Muscle of leg (tissue), 11 donors: ENCODE results near the gene ADAM8. TPM values are rescaled to one million over a fixed set of nuclear protein-coding genes. Genes with fewer than 3 reads are reported as not detected.

Experiments used
- DNase-seq: peaks from one replicate; pipeline ENCODE4 v3.0.0; 2013
- H3K27ac ChIP-seq: one replicate; pipeline ENCODE4 v1.5.1; 2013; ENCODE audit warnings: mild to moderate bottlenecking, low read length, control low read depth
- H3K27me3 ChIP-seq: one replicate; pipeline ENCODE4 v1.6.1; 2013; ENCODE audit warnings: low read length; ENCODE audit not compliant: control insufficient read depth, insufficient read depth
- H3K36me3 ChIP-seq: one replicate; pipeline ENCODE4 v1.6.1; 2013; ENCODE audit warnings: low read length; ENCODE audit not compliant: control insufficient read depth, insufficient read depth
- H3K4me1 ChIP-seq: one replicate; pipeline ENCODE4 v1.6.1; 2013; ENCODE audit warnings: low read length; ENCODE audit not compliant: control insufficient read depth, insufficient read depth
- H3K4me3 ChIP-seq: one replicate; pipeline ENCODE4 v1.5.1; 2013; ENCODE audit warnings: low read length, control low read depth
- H3K9me3 ChIP-seq: replicated peaks from 2 replicates; pipeline ENCODE4 v1.6.1; 2013; ENCODE audit warnings: low read depth, low read length; ENCODE audit not compliant: control insufficient read depth
- WGBS: methylation state at CpG from one replicate; pipeline ENCODE4 v1.1.5; 2013; ENCODE audit warnings: missing lambda C conversion rate; ENCODE audit not compliant: insufficient coverage; 5-methylcytosine and 5-hydroxymethylcytosine counted together
- polyA plus RNA-seq, 8 donors: library from polyadenylated mRNA; unstranded; fragments of 120-200 nt; gene quantifications; one replicate each; pipeline versions ENCODE4 v1.2.1 to v1.2.3, GENCODE V29; 2013; ENCODE audit warnings: inconsistent platforms in 1 of 8, low replicate concordance in 1 of 8; ENCODE audit not compliant: insufficient read length in 8 of 8, insufficient read depth in 1 of 8
- total RNA-seq: library from RNA; stranded (reverse); fragments of 120-200 nt; gene quantifications from one replicate; pipeline ENCODE4 v1.2.4, GENCODE V29; 2013

Gene ADAM8
- total and polyA plus RNA-seq, 9 donors, result 1.4 to 3.0 (median 1.9) TPM

DNA sequence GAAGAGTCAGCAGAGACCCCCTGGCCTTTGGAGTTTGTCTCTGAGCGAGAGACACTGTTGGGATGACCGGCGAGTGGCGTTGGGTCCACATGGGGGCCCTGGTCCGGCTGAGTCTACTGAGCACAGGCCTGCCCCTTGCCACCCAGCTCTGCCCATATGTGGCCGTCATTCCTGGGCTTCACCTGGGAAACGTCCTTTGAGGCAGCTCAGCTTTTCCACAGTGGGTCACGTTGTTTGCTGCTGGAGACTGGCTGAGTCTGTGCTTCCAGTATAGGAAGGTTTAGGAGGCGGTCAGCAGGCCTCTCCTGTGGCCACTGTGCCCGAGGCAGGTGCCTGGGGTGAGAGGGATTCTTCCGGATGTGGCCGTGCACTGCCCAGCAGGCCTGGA, 17.1 kb downstream of the ADAM8 start:
- Histone ChIP-seq H3K9me3 (no peaks in the 10 kb centered on the region), H3K27ac (no peak overlapping the region), H3K4me3 (no peak overlapping the region), H3K27me3 (peaks cover 21% of the 10 kb centered on the region), H3K36me3 (no peaks in the 10 kb centered on the region), H3K4me1 (peaks cover 41% of the 10 kb centered on the region)
- WGBS, result 56% methylated on average over 12 of the region's 12 CpGs
- no peak for DNase-seq

GRCh38 chr10:133258818-133259601, 17.7 kb downstream of the ADAM8 start:
- no peak overlapping the region for H3K4me3 ChIP-seq
- H3K9me3 ChIP-seq, result no peaks in the 10 kb centered on the region
- peaks cover 23% of the 10 kb centered on the region for H3K27me3 ChIP-seq

DNA sequence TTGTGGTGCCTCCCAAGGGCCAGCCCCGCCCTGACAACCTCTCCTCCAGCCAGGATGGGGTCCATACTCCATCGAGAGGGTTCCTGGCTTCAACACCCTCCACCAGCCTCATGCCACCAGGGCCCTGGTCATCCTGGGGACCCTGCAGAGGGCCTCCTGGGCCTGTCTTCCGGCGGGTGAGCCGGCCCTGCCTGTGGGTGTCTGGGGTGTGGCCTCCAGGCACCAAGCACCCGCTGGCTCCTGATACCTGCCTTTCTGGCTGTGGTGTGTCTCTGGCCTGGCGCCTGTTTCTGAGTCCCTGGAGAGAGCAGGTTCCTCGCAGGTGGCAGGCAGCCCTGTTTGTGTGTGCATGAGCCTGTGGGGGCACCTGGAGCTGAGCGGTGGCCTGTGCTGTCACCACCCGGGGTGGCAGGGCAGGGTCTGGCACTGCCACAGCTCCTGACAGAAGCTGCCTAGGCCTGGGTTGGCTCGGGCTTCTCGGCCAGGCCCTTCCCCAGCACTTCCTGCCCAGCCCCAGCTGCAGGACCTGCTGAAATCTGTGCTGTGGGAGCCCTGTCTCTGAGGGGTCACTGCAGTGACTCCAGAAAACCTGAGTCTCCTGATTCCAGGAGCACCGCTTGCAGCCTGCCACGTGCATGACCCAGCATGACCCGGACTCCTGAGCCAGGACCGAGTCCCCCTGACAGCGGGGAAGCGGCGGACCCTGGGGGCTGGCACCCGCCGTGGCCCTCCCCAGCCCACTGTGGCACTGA, 18.4 kb downstream of the ADAM8 start:
- 62% methylated on average over 19 of the region's 21 CpGs for WGBS
- DNase-seq, result no peak
- Histone ChIP-seq H3K9me3 (no peaks in the 10 kb centered on the region), H3K27me3 (peaks cover 23% of the 10 kb centered on the region), H3K4me1 (peaks cover 46% of the 10 kb centered on the region), H3K27ac (no peak overlapping the region), H3K36me3 (no peaks in the 10 kb centered on the region), H3K4me3 (no peak overlapping the region)

More at GRCh38 chr10:133258818-133259601, 17.7 kb downstream of the ADAM8 start:
- peaks cover 46% of the 10 kb centered on the region for H3K4me1 ChIP-seq
- WGBS, result 34% methylated on average over 24 of the region's 24 CpGs
- DNase-seq, result peak; percentile 81
- H3K36me3 ChIP-seq, result no peaks in the 10 kb centered on the region
- peak overlapping the region; percentile 7 for H3K27ac ChIP-seq

GRCh38 chr10:133257489-133258065, 19.1 kb downstream of the ADAM8 start:
- H3K9me3 ChIP-seq, result no peaks in the 10 kb centered on the region
- no peak overlapping the region for H3K4me3 ChIP-seq
- H3K27me3 ChIP-seq, result peaks cover 17% of the 10 kb centered on the region
- DNase-seq, result peak; percentile 44
- no peaks in the 10 kb centered on the region for H3K36me3 ChIP-seq
- peaks cover 44% of the 10 kb centered on the region for H3K4me1 ChIP-seq
- WGBS, result 2% methylated on average over 26 of the region's 27 CpGs
- no peak overlapping the region for H3K27ac ChIP-seq

GRCh38 chr10:133255323-133255722, 21.3 kb downstream of the ADAM8 start:
- H3K9me3 ChIP-seq, result no peaks in the 10 kb centered on the region
- H3K36me3 ChIP-seq, result no peaks in the 10 kb centered on the region
- 88% methylated on average over 14 of the region's 15 CpGs for WGBS
- peaks cover 34% of the 10 kb centered on the region for H3K4me1 ChIP-seq
- H3K27ac ChIP-seq, result no peak overlapping the region
- DNase-seq, result no peak
- H3K27me3 ChIP-seq, result peaks cover 19% of the 10 kb centered on the region
- no peak overlapping the region for H3K4me3 ChIP-seq

GRCh38 chr10:133254421-133255120, 22.1 kb downstream of the ADAM8 start:
- Histone ChIP-seq H3K27ac (no peak overlapping the region), H3K36me3 (no peaks in the 10 kb centered on the region), H3K4me3 (no peak overlapping the region), H3K4me1 (peaks cover 33% of the 10 kb centered on the region), H3K9me3 (no peaks in the 10 kb centered on the region), H3K27me3 (peaks cover 21% of the 10 kb centered on the region)
- WGBS, result 55% methylated on average over 11 of the region's 13 CpGs
- DNase-seq, result no peak

DNA sequence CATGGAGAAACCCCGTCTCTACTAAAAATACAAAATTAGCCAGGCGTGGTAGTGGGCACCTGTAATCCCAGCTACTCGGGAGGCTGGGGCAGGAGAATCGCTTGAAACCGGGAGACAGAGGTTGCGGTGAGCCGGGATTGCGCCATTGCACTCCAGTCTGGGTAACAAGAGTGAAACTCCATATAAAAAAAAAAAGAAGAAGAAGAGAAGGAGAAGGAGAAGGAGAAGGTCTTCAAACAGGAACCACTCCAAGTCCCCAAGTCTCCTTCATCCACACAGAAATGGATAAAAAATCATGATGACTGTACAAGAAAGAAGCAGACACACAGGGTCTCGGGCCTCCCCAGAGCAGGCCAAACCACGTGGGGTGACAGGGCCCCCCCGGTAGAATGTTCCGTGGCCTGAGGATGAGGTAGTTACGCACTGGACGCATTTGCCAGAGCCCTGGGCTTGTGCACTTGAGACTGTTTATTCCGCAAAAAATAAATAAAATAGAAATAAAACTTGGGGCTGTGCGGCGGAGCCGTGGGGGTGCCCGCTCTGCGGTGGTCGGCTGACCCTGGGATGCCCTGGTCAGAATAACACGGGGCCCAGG, 23.2 kb downstream of the ADAM8 start:
- 71% methylated on average over 10 of the region's 22 CpGs for WGBS
- DNase-seq, result no peak
- Histone ChIP-seq H3K4me3 (no peak overlapping the region), H3K4me1 (peaks cover 22% of the 10 kb centered on the region), H3K27ac (no peak overlapping the region), H3K9me3 (no peaks in the 10 kb centered on the region), H3K27me3 (peaks cover 28% of the 10 kb centered on the region), H3K36me3 (no peaks in the 10 kb centered on the region)

GRCh38 chr10:133252223-133252552, 24.5 kb downstream of the ADAM8 start:
- peaks cover 23% of the 10 kb centered on the region for H3K27me3 ChIP-seq
- no peaks in the 10 kb centered on the region for H3K36me3 ChIP-seq
- no peaks in the 10 kb centered on the region for H3K9me3 ChIP-seq
- H3K27ac ChIP-seq, result no peak overlapping the region
- H3K4me1 ChIP-seq, result peaks cover 11% of the 10 kb centered on the region
- no peak overlapping the region for H3K4me3 ChIP-seq
- 45% methylated on average over 3 of the region's 12 CpGs for WGBS
- no peak for DNase-seq

DNA sequence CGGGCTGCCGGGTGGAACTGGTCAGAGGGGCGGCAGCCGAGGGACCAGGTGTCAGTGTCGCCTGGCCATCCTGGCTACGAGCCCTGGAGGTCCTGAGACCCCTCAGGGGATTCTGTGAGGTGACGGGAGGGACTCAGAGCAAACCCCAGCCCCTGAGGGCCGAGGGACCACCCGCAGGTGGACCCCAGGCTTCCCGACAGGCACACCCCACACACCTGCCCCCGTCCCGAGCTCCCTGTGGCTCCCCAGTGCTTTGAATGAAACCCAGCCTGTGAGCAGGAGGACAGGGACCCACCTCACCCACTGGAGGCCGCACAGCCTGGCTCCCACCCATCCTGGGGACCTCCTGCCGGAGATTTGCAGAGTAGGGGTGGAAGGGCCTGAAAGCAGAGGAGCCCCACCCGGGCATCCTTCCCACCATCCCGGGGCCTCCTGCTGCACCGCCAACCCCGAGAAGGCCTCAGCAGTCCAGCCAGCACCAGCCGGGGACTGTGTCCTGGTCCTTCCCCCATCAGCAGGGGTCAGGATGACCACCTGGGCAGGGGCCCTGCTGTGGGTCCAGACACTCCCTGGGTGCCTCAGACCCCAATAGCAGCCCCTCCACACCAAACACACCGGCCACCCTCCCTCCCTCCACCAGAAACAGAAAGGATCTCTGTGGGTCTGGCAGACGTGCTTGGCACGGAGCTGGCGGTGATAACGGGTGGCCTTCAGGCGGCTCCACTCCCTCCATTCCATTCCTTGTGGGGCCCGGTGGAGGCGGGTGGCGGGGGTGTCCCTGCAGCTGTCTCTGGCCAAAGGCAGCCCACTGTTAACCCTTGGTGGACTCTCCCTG, 25.1 kb downstream of the ADAM8 start:
- H3K36me3 ChIP-seq, result no peaks in the 10 kb centered on the region
- 41% methylated on average over 15 of the region's 28 CpGs for WGBS
- peaks cover 22% of the 10 kb centered on the region for H3K27me3 ChIP-seq
- H3K4me3 ChIP-seq, result no peak overlapping the region
- no peak overlapping the region for H3K27ac ChIP-seq
- H3K4me1 ChIP-seq, result peaks cover 10% of the 10 kb centered on the region
- H3K9me3 ChIP-seq, result no peaks in the 10 kb centered on the region
- DNase-seq, result no peak
